ENCODE measurements around the gene GXYLT2.

DNA sequence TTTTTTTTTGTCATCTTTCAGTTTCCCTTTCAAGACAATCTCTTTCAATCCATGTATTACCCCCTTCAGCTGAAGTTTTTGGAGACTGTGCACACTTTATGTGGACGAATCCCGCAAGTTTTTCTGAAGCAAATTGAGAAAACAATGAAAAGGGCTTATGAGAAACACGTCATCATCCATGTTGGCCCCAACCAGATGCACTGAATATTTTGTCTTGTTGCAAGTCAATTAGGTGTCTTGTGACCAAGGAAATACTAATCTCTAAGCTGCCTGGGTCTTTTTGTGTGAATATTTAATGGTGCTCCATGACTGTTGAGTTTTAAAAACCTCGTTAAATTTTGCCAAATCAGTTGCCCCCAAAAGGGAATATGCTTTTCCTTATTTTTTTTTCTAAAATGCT is 87.1 kb downstream of the GXYLT2 start:
- TF ChIP-seq POLR2A (IDR thresholded peaks at IDR 0.05), result no peak
- TF ChIP-seq, protein P1, sequence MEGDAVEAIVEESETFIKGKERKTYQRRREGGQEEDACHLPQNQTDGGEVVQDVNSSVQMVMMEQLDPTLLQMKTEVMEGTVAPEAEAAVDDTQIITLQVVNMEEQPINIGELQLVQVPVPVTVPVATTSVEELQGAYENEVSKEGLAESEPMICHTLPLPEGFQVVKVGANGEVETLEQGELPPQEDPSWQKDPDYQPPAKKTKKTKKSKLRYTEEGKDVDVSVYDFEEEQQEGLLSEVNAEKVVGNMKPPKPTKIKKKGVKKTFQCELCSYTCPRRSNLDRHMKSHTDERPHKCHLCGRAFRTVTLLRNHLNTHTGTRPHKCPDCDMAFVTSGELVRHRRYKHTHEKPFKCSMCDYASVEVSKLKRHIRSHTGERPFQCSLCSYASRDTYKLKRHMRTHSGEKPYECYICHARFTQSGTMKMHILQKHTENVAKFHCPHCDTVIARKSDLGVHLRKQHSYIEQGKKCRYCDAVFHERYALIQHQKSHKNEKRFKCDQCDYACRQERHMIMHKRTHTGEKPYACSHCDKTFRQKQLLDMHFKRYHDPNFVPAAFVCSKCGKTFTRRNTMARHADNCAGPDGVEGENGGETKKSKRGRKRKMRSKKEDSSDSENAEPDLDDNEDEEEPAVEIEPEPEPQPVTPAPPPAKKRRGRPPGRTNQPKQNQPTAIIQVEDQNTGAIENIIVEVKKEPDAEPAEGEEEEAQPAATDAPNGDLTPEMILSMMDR (IDR thresholded peaks at IDR 0.05), result no peak

All from lower leg skin (tissue), 3 donors.